ENCODE results near the gene CHKA.
A peak's percentile ranks its signal among the peaks of the same experiment; 100 is the strongest.

CHKA gene

DNA sequence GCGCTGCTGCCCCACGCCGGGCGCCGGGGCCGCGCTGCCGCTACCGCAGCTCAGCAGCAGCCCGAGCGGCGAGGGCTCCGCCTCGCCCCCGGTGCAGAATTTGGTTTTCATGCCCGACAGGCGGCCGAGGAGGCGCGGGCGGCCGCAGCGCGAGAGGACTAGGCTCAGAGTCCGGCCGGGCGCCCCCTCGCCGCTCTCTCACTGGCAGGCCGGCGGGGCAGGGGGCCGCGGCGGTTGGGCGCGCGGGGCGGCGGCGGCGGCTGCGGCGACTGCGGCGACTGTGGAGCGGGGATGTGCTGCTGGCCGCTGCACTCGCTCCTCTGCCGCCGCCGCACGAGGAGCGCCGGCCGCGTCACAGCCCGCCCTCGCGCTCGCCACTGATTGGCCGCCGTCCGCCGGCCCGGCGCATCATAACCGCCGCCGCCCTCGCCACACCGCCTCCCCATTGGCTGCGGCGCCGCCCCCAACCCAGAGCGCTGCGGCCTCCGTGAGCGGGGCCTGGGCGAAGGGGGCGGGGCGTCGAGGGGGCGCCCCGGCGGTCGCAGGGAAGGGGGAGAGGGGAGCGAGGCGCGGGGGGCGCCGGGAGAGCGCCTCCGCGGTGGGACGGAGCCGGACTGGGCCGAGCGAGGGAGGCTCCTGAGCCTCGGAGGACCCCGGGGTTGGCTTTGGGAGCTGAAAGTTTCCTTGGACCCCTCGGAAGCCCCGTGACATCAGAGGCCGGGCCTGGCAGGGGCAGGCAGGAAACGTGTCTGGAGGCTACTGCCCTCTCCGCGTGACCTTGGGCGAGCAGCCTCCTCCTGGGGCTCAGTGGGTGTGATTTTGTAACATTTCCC lies at the start of gene CHKA:
Gene CHKA (minus strand): TSS at position 322 of the 833 bp plus-strand sequence. CDS start 211 bp downstream, at position 111.
- DNase-seq: peak; percentile 90

DNA sequence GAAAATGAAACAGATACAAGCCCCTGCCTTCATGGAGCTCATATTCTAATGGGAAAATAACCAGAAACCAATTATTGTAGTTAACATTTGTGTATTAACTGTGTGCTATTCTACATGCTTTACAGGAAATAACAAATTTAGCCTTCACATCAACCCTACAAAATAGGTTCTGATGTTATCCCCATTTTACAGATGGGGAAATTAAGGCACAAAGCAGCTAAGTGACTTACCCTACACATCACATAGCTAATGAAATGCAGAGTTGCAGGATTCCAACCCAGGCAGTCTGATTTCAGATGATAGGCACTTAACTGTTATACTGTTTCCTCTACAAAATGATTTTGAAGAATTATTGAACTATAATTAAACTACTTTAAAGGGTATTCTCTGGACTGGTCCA lies 48.3 kb upstream of the CHKA start:
- no peak for DNase-seq

DNA sequence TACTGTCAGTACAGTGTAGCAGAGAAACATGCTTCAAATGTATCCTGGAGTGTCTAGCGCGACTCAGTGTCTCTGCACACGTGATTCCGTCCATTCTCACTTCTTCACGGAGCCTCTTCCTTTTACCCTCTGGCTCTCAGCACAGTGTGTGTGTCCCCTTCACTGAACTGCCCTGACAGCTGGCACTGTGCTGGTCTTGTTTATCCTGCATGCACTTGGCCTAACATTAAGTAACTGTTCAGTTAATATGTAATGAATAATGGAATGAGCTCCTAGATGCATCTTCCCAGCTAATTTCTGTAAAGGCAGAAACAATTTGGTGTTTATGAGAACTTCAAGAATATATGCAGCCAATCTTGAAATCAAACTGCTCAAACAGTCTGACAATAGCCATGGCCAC lies 47.5 kb upstream of the CHKA start:
- DNase-seq: no peak

DNA sequence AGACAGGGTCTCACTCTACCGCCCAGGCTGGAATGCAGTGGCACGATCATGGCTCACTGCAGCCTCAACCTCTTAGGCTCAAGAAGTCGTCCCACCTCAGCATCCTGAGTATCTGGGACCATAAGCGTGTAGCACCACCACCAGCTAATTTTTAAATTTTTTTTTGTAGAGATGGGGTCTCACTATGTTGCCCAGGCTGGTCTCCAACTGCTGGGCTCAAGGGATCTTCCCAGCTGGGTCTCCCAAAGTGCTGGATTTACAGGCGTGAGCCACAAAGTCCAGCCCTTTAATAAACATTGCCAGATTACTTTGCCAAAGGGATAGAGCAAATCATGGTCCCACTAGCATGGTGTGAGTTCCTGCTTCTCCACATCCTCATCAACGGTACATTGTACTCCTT lies 46.3 kb upstream of the CHKA start:
- DNase-seq: no peak

DNA sequence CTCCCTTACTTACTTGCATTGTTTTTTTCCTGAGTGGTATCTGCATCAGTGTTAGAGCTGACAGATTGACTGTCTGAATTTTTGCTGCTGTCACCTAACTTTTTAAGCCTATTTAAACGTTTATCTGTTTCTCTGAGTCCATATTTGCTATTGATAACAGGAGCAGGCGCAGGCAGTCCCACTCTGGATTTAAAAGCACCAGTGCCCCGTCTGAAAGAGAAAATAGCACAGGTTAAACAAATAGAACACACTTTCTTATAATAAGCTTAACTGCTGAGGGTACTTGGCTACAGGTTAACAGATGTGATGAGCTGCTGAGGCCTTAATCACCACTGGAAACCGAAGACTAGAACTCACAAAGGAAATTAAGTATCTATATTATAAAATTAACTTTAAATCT lies 45.8 kb upstream of the CHKA start:
- DNase-seq: no peak

DNA sequence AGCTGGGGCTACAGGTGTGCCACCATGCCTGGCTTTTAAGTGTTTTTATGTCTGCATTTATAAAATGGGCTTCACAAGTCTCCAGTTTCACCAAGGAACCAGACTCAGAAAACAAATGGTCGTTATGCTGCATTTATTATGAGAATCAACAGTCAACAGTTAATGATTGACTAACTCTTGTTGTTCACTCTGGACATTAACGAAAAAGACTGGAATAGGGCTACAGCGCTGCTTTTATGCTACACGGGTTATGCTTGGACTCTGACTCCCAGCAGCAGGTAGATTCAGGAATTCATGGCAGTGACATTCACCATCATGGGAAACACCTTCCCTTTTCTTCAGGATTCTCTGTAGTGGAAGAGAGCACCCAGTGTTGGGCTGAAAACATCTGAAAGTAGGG lies 44.4 kb upstream of the CHKA start:
- DNase-seq: no peak

DNA sequence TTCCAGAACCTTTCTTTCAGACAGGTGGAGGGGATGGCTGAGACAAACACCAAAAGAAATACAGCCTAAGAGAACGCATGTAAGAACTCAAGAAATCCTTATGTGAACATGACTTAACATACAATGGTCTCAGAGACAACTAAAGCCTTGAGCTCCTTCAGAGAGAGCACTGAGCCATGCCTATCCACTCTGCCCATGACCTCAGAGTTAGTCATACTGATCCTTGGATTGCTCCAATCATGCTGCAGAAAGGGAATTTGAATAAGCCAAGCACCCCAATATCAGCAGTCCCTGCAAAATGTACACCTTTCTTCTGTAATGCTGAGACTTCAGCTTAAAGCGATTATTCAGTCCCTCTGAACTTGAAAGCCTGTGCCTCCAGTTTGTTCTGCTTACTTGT lies 43.2 kb upstream of the CHKA start:
- DNase-seq: no peak

DNA sequence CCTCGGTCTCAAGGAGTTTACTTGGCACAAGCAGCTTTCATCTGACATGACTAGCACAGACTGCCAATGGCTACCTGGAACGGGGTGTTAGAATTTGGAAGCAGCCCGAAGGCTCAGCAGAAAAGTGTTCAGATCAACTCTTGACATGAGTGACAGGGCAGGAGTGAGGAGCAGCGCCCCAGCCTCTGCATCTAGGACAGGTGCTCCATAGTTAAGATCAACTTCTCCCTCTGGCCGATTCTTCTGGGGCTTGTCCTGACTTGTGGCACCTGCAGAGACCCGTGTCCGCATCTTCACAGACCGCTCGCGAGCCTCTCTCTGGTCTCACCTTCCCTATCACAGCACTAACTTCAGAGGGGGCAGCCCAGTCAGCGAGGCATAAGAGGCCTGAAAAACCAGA lies 42.5 kb upstream of the CHKA start:
- no peak for DNase-seq

DNA sequence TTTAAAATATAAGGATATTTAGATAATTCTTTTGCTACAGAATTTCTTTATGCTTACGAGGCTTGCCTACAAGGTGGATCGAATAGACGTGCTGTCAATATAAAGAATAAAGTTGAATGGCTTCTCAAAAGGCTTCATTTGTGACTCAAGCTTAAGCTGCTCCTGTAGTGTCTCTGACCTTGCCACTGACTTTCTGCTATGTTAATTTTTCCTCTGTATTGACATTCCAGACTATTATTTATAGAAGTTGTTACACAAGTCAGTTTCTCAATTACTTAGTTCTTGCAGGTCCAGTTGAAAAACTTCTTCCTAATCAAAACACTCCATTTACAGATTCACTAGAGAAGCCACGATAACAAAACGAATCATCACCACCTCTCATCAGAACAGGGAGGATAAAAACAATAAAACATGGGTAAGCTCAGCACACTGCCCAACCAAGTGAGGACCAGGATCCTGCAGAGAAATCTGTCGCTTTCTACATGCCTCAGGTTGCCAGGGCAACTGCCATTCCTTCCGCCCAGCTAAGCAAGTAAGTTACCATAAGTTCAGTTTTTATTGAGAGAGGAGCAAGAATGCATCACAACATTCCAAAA lies 39.0 kb upstream of the CHKA start:
- no peak for DNase-seq

DNA sequence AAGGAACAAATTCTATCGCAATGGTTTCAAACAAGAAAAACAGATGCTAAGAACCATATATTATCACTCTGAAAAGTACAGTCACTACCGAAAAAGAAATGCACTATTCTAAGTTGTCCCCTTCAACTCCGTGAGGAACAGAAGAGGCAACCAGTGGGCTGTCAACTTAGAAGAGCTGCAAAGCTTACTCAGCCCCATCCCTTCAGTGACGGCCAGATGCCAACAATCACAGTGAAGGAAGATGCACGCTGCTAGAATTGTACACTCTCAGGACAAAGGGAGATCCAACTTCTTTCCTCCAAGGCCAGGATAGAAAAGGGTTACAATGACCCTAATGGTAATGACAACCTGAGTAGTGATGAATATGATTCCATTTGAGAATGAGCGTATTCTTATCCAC lies 38.5 kb upstream of the CHKA start:
- no peak for DNase-seq

DNA sequence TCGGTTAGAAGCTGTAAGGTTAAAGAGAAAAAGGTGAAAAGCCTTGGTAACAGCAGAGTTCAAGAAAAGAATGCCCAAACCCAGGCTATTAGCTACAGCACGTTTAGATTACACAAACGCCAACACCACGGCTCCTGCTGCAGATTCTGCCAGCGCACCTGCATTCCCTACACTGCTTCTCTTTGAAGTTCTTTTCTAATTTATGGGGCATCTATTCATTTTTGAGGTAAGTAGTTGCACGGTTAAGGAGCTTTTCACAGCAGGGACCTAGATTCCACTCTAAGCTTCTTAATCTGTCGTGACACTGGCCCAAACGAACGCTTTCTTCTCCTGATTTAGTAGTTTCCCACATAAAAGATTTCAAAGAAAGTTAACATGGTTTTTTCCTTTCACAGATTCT lies 38.0 kb upstream of the CHKA start:
- DNase-seq: no peak

DNA sequence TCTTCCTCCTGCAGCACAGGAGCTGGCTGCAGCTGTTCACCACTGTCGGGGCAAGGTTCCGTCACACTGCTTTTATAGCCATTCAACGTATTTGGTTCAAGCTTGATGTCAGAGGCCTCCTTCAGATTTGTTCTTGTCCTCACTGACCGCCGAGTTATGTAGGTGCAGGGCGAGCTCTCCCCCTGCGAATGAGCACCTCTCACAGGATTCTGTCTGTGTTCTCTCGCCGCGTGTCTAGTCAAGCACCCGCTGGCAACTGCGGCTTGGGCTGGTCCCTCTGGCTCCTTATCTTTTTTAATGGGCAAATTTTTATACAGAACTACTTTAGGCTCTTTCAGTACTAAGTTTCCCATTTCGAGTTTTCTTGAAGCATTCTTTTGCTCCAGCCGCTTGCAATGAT lies 37.4 kb upstream of the CHKA start:
- DNase-seq: no peak

DNA sequence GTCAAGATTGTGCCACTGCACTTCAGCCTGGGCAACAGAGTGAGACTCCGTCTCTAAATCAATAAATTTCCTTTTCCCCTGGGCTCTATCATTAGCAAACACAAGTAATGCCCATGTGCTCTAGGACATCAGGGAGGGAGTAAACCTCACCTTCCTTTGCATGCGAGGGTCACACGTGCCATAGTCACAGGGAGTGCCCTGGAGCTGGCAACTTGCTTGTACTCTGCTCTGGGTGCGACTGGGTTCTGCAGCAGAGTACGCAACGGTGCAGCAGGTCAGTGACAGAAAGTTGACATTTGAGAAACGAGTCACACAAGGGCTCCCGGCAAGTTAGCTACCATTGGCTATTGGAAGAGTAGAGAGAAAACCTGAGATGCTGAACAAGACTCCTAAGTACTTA lies 32.6 kb upstream of the CHKA start:
- DNase-seq: no peak

DNA sequence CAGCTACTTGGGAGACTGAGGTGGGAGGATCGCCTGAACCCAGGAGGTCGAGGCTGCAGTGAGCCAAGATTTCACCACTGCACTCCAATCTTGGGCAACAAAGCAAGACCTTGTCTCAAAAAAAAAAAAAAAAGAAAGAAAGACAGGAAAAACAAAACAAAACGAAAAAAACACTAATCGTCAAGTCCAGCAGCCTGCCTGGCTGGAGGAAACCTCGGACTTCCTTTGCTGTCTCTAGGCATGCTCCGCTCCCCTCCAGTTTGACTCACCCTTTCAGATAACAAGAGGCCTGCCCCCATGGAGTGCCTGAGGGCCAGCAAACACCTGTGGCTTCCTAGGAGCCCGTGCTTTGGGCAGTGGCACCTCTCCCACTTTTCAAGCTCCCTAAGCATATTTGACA lies 28.8 kb upstream of the CHKA start:
- DNase-seq: no peak

DNA sequence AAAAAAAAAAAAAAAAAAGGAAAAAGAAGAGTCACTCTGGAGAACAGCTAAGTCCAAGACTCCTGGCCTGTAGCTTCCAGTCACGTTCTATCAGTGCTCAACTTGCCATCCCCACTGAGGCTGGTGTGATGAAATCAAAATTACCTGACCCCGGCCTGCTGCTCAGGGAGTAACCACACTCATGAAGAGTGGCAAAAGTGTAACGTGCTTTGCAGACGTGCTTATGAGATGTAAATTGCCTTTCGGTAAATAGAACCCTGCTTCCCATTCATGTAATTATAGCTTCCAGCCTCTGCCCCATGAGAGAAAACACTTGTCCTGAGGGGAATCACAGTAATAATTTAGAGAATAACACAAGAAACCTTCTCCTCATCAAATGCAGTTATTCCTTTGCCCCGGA lies 28.2 kb upstream of the CHKA start:
- no peak for DNase-seq

DNA sequence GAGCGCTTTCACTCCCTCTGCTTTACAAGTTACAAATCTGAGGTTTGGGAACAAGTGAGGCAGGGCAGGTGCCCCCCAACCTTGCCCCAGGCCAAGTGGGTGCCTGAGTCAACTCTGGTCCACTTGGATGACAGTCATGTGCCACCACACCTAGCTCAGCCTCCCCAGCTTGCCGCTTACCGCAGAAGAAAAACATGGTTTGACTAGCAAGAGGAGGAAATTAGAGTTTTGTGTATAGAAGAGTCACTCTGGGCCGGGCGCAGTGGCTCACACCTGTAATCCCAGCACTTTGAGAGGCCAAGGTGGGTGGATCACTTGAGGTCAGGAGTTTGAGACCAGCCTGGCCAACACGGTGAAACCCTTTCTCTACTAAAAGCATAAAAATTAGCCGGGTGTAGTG lies 27.7 kb upstream of the CHKA start:
- DNase-seq: no peak

DNA sequence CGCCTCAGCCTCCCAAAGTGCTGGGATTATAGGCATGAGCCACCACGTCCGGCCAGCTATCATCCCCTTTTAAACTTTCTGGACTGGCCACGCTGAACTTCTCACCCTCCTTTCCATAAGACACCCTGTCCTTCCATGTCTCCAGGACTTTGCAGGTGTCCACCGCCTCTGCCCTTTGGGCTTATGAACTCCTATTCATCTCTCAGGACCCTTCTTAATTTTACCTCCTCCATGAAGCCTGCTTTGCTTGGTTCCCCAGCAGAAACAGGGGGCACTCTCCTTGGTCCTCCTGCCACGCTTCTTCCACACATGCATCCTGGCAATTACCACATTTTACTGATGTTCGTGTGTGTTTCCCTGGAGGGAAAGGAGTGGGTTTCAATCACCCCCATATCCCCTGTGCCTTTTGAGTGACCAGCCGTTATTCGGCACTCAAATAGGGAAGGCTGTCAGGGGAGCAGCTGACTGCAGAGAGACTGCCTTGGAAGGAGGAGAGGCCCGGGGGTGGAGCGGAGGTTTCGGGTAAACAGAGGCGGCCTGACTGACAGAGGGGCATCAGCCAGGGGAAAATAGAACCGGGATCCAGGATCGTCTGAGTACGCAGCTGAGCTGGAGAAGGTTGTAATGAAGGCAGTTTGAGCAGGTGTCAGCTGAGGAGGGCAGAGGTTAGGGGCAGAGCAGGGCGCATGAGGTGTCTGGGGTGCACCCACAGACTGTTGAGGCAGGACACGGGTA lies 27.1 kb upstream of the CHKA start:
- no peak for DNase-seq

DNA sequence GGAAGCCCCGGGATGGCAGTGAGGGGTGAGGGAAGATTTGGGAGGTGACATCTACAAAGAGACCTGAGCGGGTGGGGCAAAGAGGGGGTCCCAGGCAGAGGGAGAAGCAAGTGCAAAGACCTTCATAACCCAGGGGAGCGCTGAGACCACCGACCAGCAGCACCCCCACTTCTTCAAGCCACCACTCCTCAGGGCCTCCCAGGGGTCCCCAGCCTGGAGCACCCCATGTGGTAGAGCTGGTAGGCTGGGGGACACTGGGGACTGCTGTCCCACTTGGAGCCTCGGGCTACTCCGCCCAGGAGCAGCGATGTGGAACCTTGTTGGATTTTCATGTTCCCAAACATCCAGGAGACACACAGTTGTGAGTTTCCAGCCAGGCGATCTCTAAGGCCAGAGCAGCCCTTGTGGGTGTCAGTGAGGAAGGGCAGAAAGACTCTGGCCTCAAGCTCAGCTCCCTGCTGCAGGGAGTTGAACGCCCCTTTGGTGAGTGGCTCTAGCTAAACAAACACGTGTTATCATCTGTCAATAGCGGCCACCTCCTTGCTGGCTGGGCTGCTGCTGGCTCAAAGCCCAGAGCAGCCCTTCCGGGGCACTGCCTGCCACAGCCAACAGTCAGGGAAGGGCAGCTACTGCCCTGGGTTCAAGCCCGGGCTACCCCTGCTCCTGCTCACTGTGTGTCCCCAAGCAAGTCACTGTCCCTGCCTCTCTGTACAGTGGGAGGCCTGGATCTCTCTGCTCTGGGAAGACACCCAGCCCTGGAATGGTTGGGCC lies 25.7 kb upstream of the CHKA start:
- no peak for DNase-seq

DNA sequence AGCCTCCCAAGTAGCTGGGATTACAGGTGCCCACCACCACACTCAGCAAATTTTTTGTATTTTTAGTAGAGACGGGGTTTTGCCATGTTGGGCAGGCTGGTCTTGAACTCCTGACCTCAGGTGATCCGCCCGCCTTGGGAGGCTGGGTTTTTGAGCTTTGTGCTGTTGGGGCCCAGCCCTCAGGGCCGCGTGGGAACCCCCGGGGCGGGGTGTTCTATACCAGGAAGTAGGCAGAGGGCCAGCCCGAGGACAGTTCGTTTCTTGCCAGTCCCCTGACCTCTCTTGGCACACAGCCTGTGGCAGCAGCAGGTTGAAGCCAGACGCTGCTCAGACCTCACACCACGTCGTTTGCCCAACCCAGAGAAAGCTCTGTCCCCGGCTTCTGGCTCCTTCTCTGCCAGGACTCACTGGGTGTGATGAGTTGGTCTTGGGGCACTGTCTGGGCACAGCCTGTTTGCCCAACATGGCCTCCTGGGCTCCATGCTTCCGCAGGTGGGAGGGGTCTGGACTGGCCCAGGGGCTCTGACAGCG lies 24.9 kb upstream of the CHKA start:
- no peak for DNase-seq

DNA sequence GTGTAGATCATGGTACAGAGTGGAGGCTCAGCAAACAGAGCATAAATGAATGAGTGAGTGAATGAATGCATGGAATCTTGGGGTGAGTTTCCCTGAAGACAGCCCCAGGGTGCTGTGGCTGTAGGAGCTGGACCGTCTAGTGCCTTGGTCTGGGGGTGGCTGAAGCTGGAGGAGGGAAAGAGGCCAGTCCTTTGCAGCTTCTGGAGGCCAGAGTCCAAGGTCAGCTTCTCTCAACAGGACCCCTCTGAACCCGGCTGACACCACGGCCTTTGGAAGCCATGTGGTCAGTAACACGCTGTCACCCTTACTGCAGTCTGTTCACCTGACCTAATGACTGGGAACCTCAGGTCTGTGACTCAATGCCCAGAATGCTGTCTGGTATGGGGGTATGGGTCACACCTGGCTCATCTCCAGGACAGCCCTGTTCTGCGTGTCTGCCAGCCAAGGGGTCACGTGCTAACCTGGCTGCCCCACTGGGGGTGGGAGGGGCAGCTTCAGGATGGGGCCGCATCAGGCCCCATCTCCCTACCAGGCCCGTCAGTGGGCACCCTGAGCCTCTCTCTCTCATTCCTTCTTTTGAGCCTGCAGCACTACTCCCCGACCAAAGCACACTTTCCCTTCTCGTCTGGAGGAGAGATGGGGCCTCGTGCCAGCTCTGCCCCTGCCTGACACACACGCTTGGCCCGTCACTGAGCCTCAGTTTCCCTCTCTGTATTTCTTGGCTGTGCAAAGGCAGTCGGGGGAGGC lies 24.1 kb upstream of the CHKA start:
- DNase-seq: no peak

DNA sequence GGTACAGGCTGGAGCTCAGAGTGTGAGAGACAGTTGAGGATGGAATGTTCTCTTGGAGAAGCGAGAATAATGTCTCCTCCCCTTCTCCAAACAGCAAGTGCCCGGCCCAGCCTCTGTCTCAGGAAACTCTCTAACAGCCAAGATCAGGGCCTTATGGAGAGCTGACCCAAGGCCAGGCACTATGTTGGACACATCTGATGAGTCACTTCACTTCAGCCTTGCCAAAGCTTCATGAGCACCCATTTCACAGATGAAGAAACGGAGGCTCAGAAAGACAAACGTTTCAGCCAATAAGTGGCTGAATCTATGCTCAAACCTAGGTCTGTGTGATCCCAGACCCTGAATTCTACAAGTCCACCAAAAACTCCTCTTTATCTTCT lies 22.1 kb upstream of the CHKA start:
- no peak for DNase-seq

Data from stimulated activated CD4-positive, alpha-beta T cell treated with anti-CD3 and anti-CD28 coated beads, Interleukin-4, amount 100 ng/mL, for 1 hour (primary cell).